ENCODE results near the gene GPER1.

The GPER1 gene

DNA sequence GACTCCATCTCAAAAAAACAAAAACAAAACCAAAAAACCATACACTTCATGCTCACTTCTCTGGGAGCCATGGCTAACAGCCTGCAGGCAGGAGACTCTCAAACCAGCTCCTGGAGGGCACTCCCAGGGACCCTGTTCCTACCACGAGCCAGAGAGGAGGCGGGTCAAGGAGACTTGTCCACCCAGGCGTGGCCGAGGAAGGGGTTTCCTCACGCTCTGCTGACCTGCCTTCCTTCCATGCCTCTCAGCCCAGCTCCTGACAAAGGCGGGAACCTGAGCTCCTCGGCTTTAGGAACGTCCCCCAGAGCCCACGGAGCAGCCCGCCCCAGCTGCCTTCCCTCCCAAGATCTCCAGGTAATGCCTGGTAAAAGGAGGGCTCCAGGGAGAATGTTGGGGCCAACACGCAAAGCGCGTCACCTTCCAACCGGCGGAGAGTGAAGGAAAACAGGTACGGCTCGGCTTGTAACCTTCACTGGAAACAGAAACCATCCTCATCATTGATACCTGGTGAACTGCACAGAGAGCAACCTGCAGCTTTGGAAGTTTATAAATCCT lies 34.0 kb upstream of the GPER1 start:
- DNase-seq (ENCODE audit: low read depth, low spot score), result no peak

DNA sequence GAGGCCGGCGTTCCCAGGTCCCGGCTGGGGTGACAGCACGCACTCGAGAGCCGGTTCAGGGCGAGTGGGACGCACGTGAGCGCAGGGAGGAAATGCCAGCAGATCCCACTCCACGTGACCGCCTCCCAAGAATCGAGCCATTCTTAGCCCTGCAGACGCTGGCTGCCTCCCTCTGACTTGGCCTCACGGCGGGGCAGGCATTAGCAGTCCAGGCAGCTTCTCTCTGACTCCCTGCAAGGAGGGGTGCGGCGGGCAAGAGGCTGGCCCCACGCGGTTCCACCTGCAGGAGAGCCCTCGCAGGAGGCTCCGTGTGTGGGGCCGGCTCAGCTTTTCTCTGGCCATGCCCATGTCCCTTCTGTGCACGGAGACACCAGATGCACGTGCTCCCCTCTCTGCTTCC lies 33.5 kb upstream of the GPER1 start:
- DNase-seq (ENCODE audit: low read depth, low spot score), result no peak

DNA sequence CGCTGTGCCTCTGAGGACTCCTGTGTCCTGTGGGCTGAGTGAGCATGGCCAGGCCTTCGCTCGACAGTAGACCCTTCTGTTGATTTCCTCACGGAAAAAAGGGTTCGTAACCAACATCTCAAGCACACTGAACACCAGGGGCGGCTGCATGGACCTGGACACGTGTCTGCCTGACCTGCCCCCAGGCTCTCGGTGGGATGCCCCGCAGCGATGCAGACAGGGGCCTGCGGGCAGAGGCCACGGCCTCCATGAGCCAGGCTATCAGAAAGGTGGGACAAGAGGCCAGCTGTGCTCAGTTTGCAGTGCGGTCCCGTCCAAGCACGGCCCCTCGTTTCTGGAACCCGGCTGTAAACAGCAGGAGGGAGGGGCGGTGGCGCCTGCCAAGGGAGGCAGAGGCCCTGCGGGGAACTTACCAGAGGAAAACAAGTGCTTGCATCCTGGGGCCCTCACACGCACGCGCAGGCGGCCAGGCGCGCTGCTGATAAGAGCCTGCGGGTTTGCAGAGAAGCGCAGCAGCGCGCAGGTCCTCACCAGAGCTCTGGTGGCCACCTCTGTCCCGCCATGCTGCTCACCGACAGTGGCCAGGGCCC lies 33.0 kb upstream of the GPER1 start:
- no peak for DNase-seq (ENCODE audit: low read depth, low spot score)

GRCh38 chr7:1055491-1055955 lies 32.4 kb upstream of the GPER1 start:
- DNase-seq (ENCODE audit: low read depth, low spot score), result no peak

DNA sequence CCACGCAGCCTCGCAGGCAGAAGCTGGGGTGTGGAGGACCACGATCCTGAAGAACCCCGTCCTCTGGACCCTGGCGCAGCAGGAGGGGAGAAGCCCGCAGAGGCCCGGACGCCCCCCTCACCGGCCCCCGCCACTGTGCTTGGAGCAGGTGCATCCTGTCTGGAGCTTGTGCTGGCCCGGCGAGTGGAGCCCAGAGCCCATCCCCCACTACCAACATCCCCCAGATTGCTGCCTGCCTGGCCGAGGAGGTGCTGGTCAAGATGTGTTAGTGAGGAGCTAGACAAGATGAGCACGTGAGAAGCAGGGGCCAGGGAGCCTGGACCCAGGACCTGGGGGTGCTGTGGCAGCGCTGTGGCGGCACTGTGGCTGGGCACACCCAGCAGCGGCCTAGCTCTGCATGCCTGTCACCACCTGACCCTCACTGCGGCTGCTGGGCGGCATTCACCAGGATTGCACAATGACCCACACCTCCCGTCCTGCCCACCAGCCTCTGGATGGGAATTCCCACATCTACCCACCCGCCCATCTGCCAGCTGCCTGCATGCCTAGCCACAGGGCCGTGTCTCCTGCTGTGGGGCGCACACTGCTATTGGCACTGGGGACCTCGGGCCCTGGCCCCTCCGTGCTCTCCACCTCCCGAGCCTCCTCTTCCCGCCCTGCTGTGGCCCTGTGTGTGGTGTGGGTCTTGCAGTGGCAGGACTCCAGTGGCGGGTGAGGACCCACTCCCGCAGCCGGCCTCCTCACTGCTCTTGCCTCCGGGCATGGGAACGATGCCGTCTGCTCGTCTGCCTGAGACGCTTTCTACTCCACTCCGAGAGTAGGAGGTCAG lies 31.7 kb upstream of the GPER1 start:
- DNase-seq (ENCODE audit: low read depth, low spot score), result no peak

GRCh38 chr7:1056785-1057410 lies 31.0 kb upstream of the GPER1 start:
- no peak for DNase-seq (ENCODE audit: low read depth, low spot score)

DNA sequence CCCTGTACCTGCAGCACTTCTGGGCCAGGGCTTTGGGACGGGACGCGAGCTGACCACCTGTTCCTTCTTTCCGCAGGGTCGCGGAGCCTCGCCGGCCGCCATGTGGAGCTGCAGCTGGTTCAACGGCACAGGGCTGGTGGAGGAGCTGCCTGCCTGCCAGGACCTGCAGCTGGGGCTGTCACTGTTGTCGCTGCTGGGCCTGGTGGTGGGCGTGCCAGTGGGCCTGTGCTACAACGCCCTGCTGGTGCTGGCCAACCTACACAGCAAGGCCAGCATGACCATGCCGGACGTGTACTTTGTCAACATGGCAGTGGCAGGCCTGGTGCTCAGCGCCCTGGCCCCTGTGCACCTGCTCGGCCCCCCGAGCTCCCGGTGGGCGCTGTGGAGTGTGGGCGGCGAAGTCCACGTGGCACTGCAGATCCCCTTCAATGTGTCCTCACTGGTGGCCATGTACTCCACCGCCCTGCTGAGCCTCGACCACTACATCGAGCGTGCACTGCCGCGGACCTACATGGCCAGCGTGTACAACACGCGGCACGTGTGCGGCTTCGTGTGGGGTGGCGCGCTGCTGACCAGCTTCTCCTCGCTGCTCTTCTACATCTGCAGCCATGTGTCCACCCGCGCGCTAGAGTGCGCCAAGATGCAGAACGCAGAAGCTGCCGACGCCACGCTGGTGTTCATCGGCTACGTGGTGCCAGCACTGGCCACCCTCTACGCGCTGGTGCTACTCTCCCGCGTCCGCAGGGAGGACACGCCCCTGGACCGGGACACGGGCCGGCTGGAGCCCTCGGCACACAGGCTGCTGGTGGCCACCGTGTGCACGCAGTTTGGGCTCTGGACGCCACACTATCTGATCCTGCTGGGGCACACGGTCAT lies 30.3 kb upstream of the GPER1 start:
- no peak for DNase-seq (ENCODE audit: low read depth, low spot score)

GRCh38 chr7:1058311-1058710 lies 29.6 kb upstream of the GPER1 start:
- DNase-seq (ENCODE audit: low read depth, low spot score), result no peak

- no peak for DNase-seq (ENCODE audit: low read depth, low spot score)
These were observed 29.1 kb upstream of the GPER1 start for GRCh38 chr7:1058821-1059199.

GRCh38 chr7:1059200-1060091 lies 28.5 kb upstream of the GPER1 start:
- no peak for DNase-seq (ENCODE audit: low read depth, low spot score)

DNA sequence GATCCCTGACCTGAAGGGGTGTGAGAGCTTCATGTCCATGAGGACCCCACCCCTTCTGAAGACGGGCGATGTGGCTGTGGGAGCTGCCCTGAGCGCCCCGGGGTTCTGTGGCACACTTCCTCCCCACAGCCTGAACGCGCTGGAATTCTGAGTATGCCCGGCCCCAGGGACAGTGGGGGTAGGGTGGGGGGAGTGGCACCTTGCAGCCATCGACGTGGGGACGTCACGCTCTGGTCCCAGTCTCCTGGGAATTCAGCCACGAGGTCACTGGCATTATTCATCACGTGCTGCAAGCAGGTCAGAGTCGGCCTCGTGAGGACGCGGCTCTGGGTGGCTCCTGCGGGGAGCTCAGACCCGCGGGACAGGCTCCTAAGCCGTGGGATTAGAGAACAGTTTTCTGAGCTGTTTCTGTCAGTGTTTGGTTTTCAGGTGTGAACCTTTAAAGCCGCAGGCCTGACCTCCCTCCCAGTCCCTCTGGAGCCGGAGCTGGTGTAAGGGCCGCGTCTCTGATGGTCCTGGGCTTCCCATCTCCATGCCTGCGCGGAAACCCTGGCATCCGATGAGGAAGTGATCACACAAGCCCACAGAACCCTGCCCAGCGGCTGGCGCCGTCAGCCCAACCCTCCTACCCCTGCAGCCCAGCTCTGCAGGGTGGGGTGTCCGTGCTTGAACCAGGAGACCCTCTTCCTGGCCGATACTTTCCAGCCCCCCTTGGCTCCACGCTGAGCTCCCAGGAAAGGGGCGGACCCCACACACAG lies 27.4 kb upstream of the GPER1 start:
- no peak for DNase-seq (ENCODE audit: low read depth, low spot score)

GRCh38 chr7:1061180-1061579 lies 26.7 kb upstream of the GPER1 start:
- no peak for DNase-seq (ENCODE audit: low read depth, low spot score)

GRCh38 chr7:1062296-1063294 lies 25.3 kb upstream of the GPER1 start:
- DNase-seq (ENCODE audit: low read depth, low spot score), result no peak

GRCh38 chr7:1063361-1063760 lies 24.6 kb upstream of the GPER1 start:
- DNase-seq (ENCODE audit: low read depth, low spot score), result no peak

DNA sequence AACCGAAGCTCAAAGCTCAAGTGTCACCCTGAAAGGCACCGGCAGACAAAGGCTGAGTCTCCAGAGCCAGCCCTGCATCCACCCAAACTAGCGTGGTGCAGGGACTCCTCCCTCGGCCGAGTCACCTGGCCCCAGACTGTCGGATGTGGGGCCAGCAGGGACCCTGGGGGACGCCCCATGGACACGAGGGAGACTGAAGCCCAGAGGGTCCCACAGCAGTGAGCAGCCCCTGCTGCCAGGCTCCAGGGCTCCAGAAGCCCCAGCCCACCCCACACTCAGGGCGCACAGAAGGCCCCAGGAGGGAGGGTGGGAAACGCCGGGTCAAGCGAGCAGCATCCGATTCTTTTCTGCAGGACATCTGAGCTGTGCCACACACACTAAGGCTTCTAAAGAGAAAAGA lies 23.3 kb upstream of the GPER1 start:
- DNase-seq (ENCODE audit: low read depth, low spot score), result no peak

GRCh38 chr7:1065263-1065584 lies 22.7 kb upstream of the GPER1 start:
- no peak for DNase-seq (ENCODE audit: low read depth, low spot score)

DNA sequence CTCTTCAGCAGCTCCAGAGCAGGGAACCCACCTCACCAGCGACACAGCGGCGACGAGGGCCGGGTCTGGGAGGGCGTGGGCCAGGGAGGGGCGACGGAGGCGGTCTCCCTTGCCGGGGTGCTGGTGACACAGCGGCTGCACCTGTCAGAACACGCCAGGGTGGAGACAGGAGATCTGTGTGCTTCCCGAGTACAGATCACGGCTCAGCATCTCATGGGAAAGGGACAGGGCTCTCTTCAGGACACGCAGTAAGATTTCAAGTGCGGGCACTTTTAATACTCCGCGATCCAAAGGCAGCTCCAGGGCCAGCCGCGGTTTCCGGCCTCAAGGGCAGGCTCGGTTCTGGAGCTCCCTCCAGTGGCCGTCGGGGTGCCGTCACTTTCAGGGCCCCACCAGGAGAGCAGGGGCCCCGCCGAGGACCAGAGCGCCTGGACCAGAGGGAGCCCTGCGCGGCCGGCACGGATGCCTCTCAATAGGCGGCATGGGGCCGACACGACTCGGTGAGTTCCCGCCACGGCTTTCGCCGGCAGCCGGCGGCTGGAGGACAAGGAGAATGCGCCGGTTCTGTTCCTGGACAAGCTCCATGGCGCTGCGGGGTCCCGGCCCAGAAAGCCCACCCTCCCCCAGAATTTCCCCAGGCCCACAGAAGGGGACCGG lies 22.2 kb upstream of the GPER1 start:
- DNase-seq (ENCODE audit: low read depth, low spot score), result no peak

- DNase-seq (ENCODE audit: low read depth, low spot score), result no peak
These were observed 21.7 kb upstream of the GPER1 start for GRCh38 chr7:1066242-1066588.

Measured in brain pericyte (primary cell).